ENCODE results near the gene BRIX1.

Gene BRIX1

DNA sequence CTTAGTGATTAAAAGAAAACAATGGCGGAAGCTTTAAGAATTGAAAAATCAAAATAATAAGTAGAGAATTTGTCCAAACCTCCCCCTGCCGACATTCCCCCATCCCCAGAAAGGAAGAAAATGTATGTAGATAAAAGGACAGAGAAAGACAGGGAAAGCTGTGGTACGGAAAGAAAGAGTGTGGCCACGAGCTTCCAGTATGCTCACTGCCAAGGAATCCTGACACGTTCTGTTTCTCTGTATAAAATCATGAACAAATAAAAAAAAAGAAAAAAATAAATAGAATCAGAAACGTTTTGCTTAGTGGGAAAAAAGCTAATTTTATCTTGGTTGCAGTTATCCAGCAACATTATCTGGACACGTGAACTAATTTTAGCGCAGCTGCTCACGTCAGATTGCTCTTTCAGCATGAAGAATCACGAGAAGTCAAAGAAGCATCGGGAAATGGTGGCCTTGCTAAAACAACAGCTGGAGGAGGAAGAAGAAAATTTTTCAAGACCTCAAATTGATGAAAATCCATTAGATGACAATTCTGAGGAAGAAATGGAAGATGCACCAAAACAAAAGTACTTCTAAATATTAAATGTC, 29.0 kb downstream of the BRIX1 start:
- H3K9me3 ChIP-seq (ENCODE audit: insufficient read depth, low read length, severe bottlenecking) = no peaks in the 10 kb centered on the region
- no peak overlapping the region for H3K4me2 ChIP-seq (ENCODE audit: insufficient read depth, low read length)
- no peaks in the 10 kb centered on the region for H3K79me2 ChIP-seq (ENCODE audit: insufficient read depth, low read length)
- peaks cover 83% of the 10 kb centered on the region for H3K36me3 ChIP-seq (ENCODE audit: insufficient read depth, low read length)
- no peak overlapping the region for H3K9ac ChIP-seq (ENCODE audit: low read depth, low read length)
- no peak for ATAC-seq (ENCODE audit: insufficient read depth, low read depth)
- 0 out of 2 replicates have a peak, but pooled peaks cover 3% of the 10 kb centered on the region for H4K20me1 ChIP-seq (ENCODE audit: insufficient read depth, low read length)
- no peak overlapping the region for H3K4me3 ChIP-seq (ENCODE audit: low read depth in 1 of 2, low read length in 2 of 2)
- no peaks in the 10 kb centered on the region for H3K27me3 ChIP-seq (ENCODE audit: insufficient read depth, low read length, poor library complexity)
- no peaks in the 10 kb centered on the region for H3K4me1 ChIP-seq (ENCODE audit: insufficient read depth, low read length)
- TF ChIP-seq EZH2 (IDR thresholded peaks at IDR 0.05; ENCODE audit: borderline replicate concordance, low read depth, low read length, severe bottlenecking) (no peak), CTCF (IDR thresholded peaks at IDR 0.05; ENCODE audit: borderline replicate concordance, extremely low read depth, low read length, poor library complexity, severe bottlenecking) (no peak)
- no peak for DNase-seq
- no peak overlapping the region for H2AFZ ChIP-seq (ENCODE audit: low read depth, low read length)
- H3K27ac ChIP-seq (ENCODE audit: low read length) = no peak overlapping the region

DNA sequence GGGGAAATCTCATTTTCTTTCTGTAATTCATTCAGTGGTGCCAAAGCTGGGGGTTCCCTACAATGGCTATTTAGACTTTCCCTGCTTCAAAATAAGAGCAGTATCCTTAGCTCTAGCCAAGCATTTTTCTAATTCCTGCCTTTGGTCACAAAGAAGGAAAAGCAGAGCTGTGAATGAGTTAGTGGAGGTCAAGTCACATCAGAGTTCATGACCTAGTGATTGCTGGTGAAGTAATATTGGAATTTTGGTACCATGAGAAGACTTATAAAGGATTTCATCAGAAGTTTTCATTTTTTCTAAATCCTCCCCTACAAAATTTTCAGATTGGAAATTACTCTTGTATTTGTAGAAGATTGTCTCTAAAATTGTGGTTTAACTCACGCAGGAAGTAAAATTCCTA, 41.8 kb downstream of the BRIX1 start:
- H2AFZ ChIP-seq (ENCODE audit: low read depth, low read length) = no peak overlapping the region
- no peak overlapping the region for H3K27ac ChIP-seq (ENCODE audit: low read length)
- peaks cover 22% of the 10 kb centered on the region for H3K36me3 ChIP-seq (ENCODE audit: insufficient read depth, low read length)
- TF ChIP-seq EZH2 (IDR thresholded peaks at IDR 0.05; ENCODE audit: borderline replicate concordance, low read depth, low read length, severe bottlenecking) (no peak), CTCF (IDR thresholded peaks at IDR 0.05; ENCODE audit: borderline replicate concordance, extremely low read depth, low read length, poor library complexity, severe bottlenecking) (no peak)
- no peaks in the 10 kb centered on the region for H3K9me3 ChIP-seq (ENCODE audit: insufficient read depth, low read length, severe bottlenecking)
- no peak overlapping the region for H3K4me2 ChIP-seq (ENCODE audit: insufficient read depth, low read length)
- no peaks in the 10 kb centered on the region for H3K4me1 ChIP-seq (ENCODE audit: insufficient read depth, low read length)
- DNase-seq = no peak
- no peak overlapping the region for H3K9ac ChIP-seq (ENCODE audit: low read depth, low read length)
- no peak for ATAC-seq (ENCODE audit: insufficient read depth, low read depth)
- H3K79me2 ChIP-seq (ENCODE audit: insufficient read depth, low read length) = no peaks in the 10 kb centered on the region
- H3K4me3 ChIP-seq (ENCODE audit: low read depth in 1 of 2, low read length in 2 of 2) = no peak overlapping the region
- H4K20me1 ChIP-seq (ENCODE audit: insufficient read depth, low read length) = no peaks in the 10 kb centered on the region
- H3K27me3 ChIP-seq (ENCODE audit: insufficient read depth, low read length, poor library complexity) = no peaks in the 10 kb centered on the region

GRCh38 chr5:34957857-34958690, 42.6 kb downstream of the BRIX1 start:
- Histone ChIP-seq H3K9ac (ENCODE audit: low read depth, low read length) (no peak overlapping the region), H3K4me3 (ENCODE audit: low read depth in 1 of 2, low read length in 2 of 2) (no peak overlapping the region), H3K9me3 (ENCODE audit: insufficient read depth, low read length, severe bottlenecking) (no peaks in the 10 kb centered on the region), H3K36me3 (ENCODE audit: insufficient read depth, low read length) (peaks cover 18% of the 10 kb centered on the region), H3K27me3 (ENCODE audit: insufficient read depth, low read length, poor library complexity) (no peaks in the 10 kb centered on the region), H3K79me2 (ENCODE audit: insufficient read depth, low read length) (no peaks in the 10 kb centered on the region), H4K20me1 (ENCODE audit: insufficient read depth, low read length) (no peaks in the 10 kb centered on the region), H3K27ac (ENCODE audit: low read length) (no peak overlapping the region), H3K4me2 (ENCODE audit: insufficient read depth, low read length) (no peak overlapping the region), H2AFZ (ENCODE audit: low read depth, low read length) (no peak overlapping the region), H3K4me1 (ENCODE audit: insufficient read depth, low read length) (no peaks in the 10 kb centered on the region)
- DNase-seq (peak; percentile 17), ATAC-seq (ENCODE audit: insufficient read depth, low read depth) (peak; percentile 66; the same call in 1 of the 3 replicates)
- TF ChIP-seq CTCF (IDR thresholded peaks at IDR 0.05; ENCODE audit: borderline replicate concordance, extremely low read depth, low read length, poor library complexity, severe bottlenecking) (peak; percentile 57), EZH2 (IDR thresholded peaks at IDR 0.05; ENCODE audit: borderline replicate concordance, low read depth, low read length, severe bottlenecking) (no peak)

Measured in DND-41 (cell line).